SK-N-MC (cell line): Measurements from ENCODE around the gene TGDS.

ENCODE experiments used
- EZH2 ChIP-seq: fragments of 200-600 bp; sonication (generic); IDR thresholded peaks from one replicate; pipeline ENCODE4 v1.6.1; 2017; ENCODE audit warnings: antibody characterized with exemption
- FOXP2 ChIP-seq: optimal IDR thresholded peaks from 2 replicates; pipeline ENCODE3; 2011; ENCODE audit warnings: mild to moderate bottlenecking, moderate library complexity; ENCODE audit not compliant: insufficient read depth; ENCODE audit errors: extremely low read length, control extremely low read depth
- POLR2AphosphoS5 ChIP-seq: IDR thresholded peaks from 2 replicates; pipeline ENCODE4 v1.6.1; 2012; ENCODE audit warnings: mild to moderate bottlenecking, low read depth, low read length, borderline replicate concordance

- TF ChIP-seq EZH2 (no peak), POLR2AphosphoS5 (no peak), FOXP2 (no peak)
Measured at GRCh38 chr13:94640721-94641120, 44.8 kb upstream of the TGDS start.
